GM12878 (cell line): ENCODE measurements around the gene THBS1. TPM values are rescaled to one million over a fixed set of nuclear protein-coding genes. Genes with fewer than 3 reads are reported as not detected.

Experiments
- ATAC-seq: fragments of 200-7000 bp; cut with Tn5 transposase; 3 replicates; pipeline ENCODE4 v1.9.1; 2020; ENCODE audit warnings: mild to moderate bottlenecking, moderate library complexity
- BruUV-seq: library from RNA; stranded (reverse); fragments of 400-500 nt; replicated peaks from 2 replicates; lab custom pipeline; 2021; lab: Mats Ljungman, UMichigan
- CTCF ChIA-PET: fragments of 300-600 bp; sonication (Branson Sonifier 250); formaldehyde crosslinking; extraction: SDS; loops from one replicate; lab custom pipeline; 2021; ENCODE audit warnings: inconsistent platforms; lab: Yijun Ruan, JAX
- POLR2A ChIA-PET: fragments of 350-600 bp; formaldehyde crosslinking; extraction: SDS; loops from one replicate; lab custom pipeline; 2021; ENCODE audit warnings: inconsistent platforms; lab: Charles Lee
- RAD21 ChIA-PET: fragments of 300-600 bp; sonication (Branson Sonifier 250); formaldehyde crosslinking; loops from one replicate; lab custom pipeline; 2023; ENCODE audit warnings: antibody characterized with exemption; ENCODE audit not compliant: unreplicated experiment; lab: Charles Lee
- SMC1A ChIA-PET: fragments of 300-600 bp; sonication (Branson Sonifier 250); formaldehyde crosslinking; loops from one replicate; lab custom pipeline; 2023; ENCODE audit not compliant: unreplicated experiment, uncharacterized antibody; lab: Charles Lee
- DNase-seq: peaks from one replicate; pipeline ENCODE4 v3.0.0-alpha.2; 2011; ENCODE audit warnings: low read depth, low spot score
- FAIRE-seq: peaks from 3 replicates; lab custom pipeline; 2011; peaks lifted over from hg19 to GRCh38; lab: Jason Lieb, UNC
- H2AFZ ChIP-seq: 2 replicates; pipeline ENCODE4 v1.6.0; 2011; ENCODE audit warnings: low read depth, low read length, control low read depth; ENCODE audit not compliant: control insufficient read depth
- H3K27ac ChIP-seq: 2 replicates; pipeline ENCODE4 v1.5.1; 2011; ENCODE audit warnings: control low read depth; ENCODE audit not compliant: control insufficient read depth, insufficient read depth
- H3K27me3 ChIP-seq, 2 experiments: replicated peaks in 1 of 2; 2 replicates each; pipeline versions ENCODE4 v1.6.0 to v1.6.1; 2011; ENCODE audit warnings: low read length in 1 of 2; ENCODE audit not compliant: control insufficient read depth in 2 of 2, insufficient read depth in 2 of 2
- H3K36me3 ChIP-seq, 2 experiments: 2 replicates each; pipeline ENCODE4 v1.5.1; 2011; ENCODE audit warnings: low read length in 1 of 2; ENCODE audit not compliant: control insufficient read depth in 2 of 2, insufficient read depth in 2 of 2
- H3K4me1 ChIP-seq: 2 replicates; pipeline ENCODE4 v1.6.1; 2011; ENCODE audit warnings: mild to moderate bottlenecking, low read length, moderate library complexity, mixed read lengths; ENCODE audit not compliant: control insufficient read depth, insufficient read depth
- H3K4me2 ChIP-seq: 2 replicates; pipeline ENCODE4 v1.6.0; 2011; ENCODE audit warnings: control low read depth; ENCODE audit not compliant: control insufficient read depth, insufficient read depth
- H3K4me3 ChIP-seq: fragments of 200-600 bp; sonication (generic); 2 replicates; pipeline ENCODE4 v1.5.1; 2016
- H3K79me2 ChIP-seq: 2 replicates; pipeline ENCODE4 v1.6.0; 2011; ENCODE audit warnings: low read length; ENCODE audit not compliant: control insufficient read depth, insufficient read depth
- H3K9ac ChIP-seq: 2 replicates; pipeline ENCODE4 v1.8.0; 2011; ENCODE audit warnings: low read length, control low read depth, mixed read lengths; ENCODE audit not compliant: control insufficient read depth, insufficient read depth
- H3K9me3 ChIP-seq: replicated peaks from 3 replicates; pipeline ENCODE4 v1.5.1; 2011; ENCODE audit warnings: mild to moderate bottlenecking, low read length; ENCODE audit not compliant: control insufficient read depth, insufficient read depth
- H4K20me1 ChIP-seq: 2 replicates; pipeline ENCODE4 v1.6.0; 2011; ENCODE audit not compliant: control insufficient read depth, insufficient read depth
- ATF2 ChIP-seq: IDR thresholded peaks from 2 replicates; pipeline ENCODE4 v1.6.1; 2012; ENCODE audit warnings: low read length, inconsistent platforms
- BCLAF1 ChIP-seq: fragments of 450-650 bp; IDR thresholded peaks from 2 replicates; pipeline ENCODE4 v1.6.1; 2017; ENCODE audit warnings: antibody characterized with exemption, mild to moderate bottlenecking, moderate library complexity
- DPF2 ChIP-seq: fragments of 450-650 bp; IDR thresholded peaks from 2 replicates; pipeline ENCODE4 v1.6.1; 2017; ENCODE audit warnings: mild to moderate bottlenecking
- IRF4 ChIP-seq: IDR thresholded peaks from 2 replicates; pipeline ENCODE4 v1.6.1; 2011; ENCODE audit warnings: low read depth, low read length
- KDM1A ChIP-seq: fragments of 200-600 bp; sonication (generic); IDR thresholded peaks from 2 replicates; pipeline ENCODE4 v1.6.1; 2016; ENCODE audit warnings: borderline replicate concordance
- MTA3 ChIP-seq: IDR thresholded peaks from 2 replicates; pipeline ENCODE4 v1.6.1; 2012; ENCODE audit warnings: low read length, inconsistent platforms, borderline replicate concordance
- MXI1 ChIP-seq: fragments of 150-350 bp; IDR thresholded peaks from 2 replicates; pipeline ENCODE4 v1.6.1; 2011; ENCODE audit warnings: low read depth, mild to moderate bottlenecking, inconsistent platforms, low read length, improper control_type of control experiment
- POLR2AphosphoS2 ChIP-seq: IDR thresholded peaks from 2 replicates; pipeline ENCODE4 v1.6.1; 2011; ENCODE audit warnings: low read depth, mild to moderate bottlenecking, low read length, improper control_type of control experiment, moderate library complexity
- POLR2AphosphoS5 ChIP-seq: IDR thresholded peaks from 2 replicates; pipeline ENCODE4 v1.6.1; 2011; ENCODE audit warnings: mild to moderate bottlenecking, low read length, inconsistent platforms
- POU2F2 ChIP-seq: IDR thresholded peaks from 3 replicates; pipeline ENCODE4 v1.6.1; 2011; ENCODE audit warnings: low read depth, mild to moderate bottlenecking, low read length, borderline replicate concordance
- SMAD5 ChIP-seq: IDR thresholded peaks from 2 replicates; pipeline ENCODE4 v1.6.1; 2016; ENCODE audit warnings: antibody characterized with exemption, low read depth
- SMARCA5 ChIP-seq: fragments of 450-650 bp; IDR thresholded peaks from 2 replicates; pipeline ENCODE4 v1.6.1; 2017; ENCODE audit warnings: mild to moderate bottlenecking
- SUZ12 ChIP-seq: fragments of 200-600 bp; sonication (generic); IDR thresholded peaks from one replicate; pipeline ENCODE4 v1.6.1; 2018; ENCODE audit warnings: antibody characterized with exemption, mild to moderate bottlenecking; ENCODE audit not compliant: unreplicated experiment
- ZBTB40 ChIP-seq: fragments of 450-650 bp; IDR thresholded peaks from 2 replicates; pipeline ENCODE4 v1.6.1; 2016; ENCODE audit warnings: mild to moderate bottlenecking, moderate library complexity, borderline replicate concordance
- WGBS: methylation state at CpG from one replicate; pipeline ENCODE4 v1.1.6; 2016; ENCODE audit warnings: low lambda C conversion rate; ENCODE audit not compliant: insufficient replicate concordance, insufficient coverage; ENCODE audit errors: missing lambda C conversion rate; 5-methylcytosine and 5-hydroxymethylcytosine counted together
- in situ Hi-C: fragments of 300-500 bp; cut with MboI; formaldehyde crosslinking; loops from 9 replicates; pipeline ENCODE4 v1.14.3; 2018; ENCODE audit warnings: mixed read lengths
- intact Hi-C: fragments of 100-400 bp; cut with micrococcal nuclease; formaldehyde crosslinking; loops from one replicate; pipeline ENCODE4 v1.14.2; 2022; ENCODE audit not compliant: unreplicated experiment
- polyA plus RNA-seq, 11 experiments: library from polyadenylated mRNA; depleted of rRNA in 4 of 11; unstranded in 6 of 11; stranded (reverse) in 5 of 11; fragments of >200 nt; fragmentation: Nextera tagmentation in 4 of 11; fragmentation: Illumina TruSeq in 1 of 11; extraction: Ambion mirVana in 4 of 11; extraction: Trizol in 1 of 11; gene quantifications; 1 replicate in 1 of 11; 2 replicates in 10 of 11; pipeline versions ENCODE4 v1.2.1 to v1.2.3, GENCODE V29; 2011 to 2016; ENCODE audit warnings: inconsistent platforms in 2 of 11, missing spikeins in 2 of 11, low read depth in 1 of 11
- total RNA-seq, 4 experiments: library from RNA; depleted of rRNA in 3 of 4; stranded (reverse); fragments of >200 nt in 3 of 4; fragmentation: Illumina TruSeq in 1 of 4; extraction: Trizol in 1 of 4; gene quantifications; 2 replicates each; pipeline versions ENCODE4 v1.2.1 to v1.2.3, GENCODE V29; 2013 to 2021

Gene THBS1
- total and polyA plus RNA-seq, 10 of the 15 experiments (the other 5 are each of a cell fraction or from before 2014, with no cell fraction given): under 0.01 to 1.5 (median 0.23) TPM; not detected in 3

GRCh38 chr15:39623529-39623931 is 42.7 kb downstream of the THBS1 start:
- H4K20me1 ChIP-seq: no peaks in the 10 kb centered on the region
- H3K36me3 ChIP-seq: no peaks in the 10 kb centered on the region
- H3K9me3 ChIP-seq: no peaks in the 10 kb centered on the region; the same call in 2 of the 3 replicates
- peak overlapping the region; percentile 88 for H3K4me2 ChIP-seq
- ChIA-PET RAD21 (interaction anchor here (0.9 to 1.9 kb wide), 8 partner anchors 13 to 1183 kb away, joined by 3 to 11 read pairs (median 5); no protein-coding TSS in a partner anchor), POLR2A (interaction anchor here (1.6 kb wide), 1 partner anchor 41 kb away, joined by 5 read pairs; no protein-coding TSS in a partner anchor), SMC1A (interaction anchor here (1.0 to 5.9 kb wide), 12 partner anchors 14 to 250 kb away, joined by 3 to 44 read pairs (median 5); no protein-coding TSS in a partner anchor), CTCF (interaction anchor here (0.6 to 3.1 kb wide), 11 partner anchors 13 to 935 kb away, joined by 3 to 14 read pairs (median 4); partner anchors contain the start of gene THBS1)
- H3K27ac ChIP-seq: 0 out of 2 replicates have a peak overlapping the region, but pooled peaks have one; percentile 29
- ATAC-seq: peak; percentile 96
- WGBS: 1% methylated on average over 4 of the region's 4 CpGs
- peaks cover 30% of the 10 kb centered on the region for H3K4me1 ChIP-seq
- H3K79me2 ChIP-seq: no peaks in the 10 kb centered on the region
- H3K4me3 ChIP-seq: no peak overlapping the region
- intact Hi-C loops (no loop called here), in situ Hi-C loops (no loop called here)
- no peak overlapping the region for H3K9ac ChIP-seq
- FAIRE-seq: peak; percentile 99
- peak overlapping the region; percentile 18; the same call in 1 of the 2 replicates for H2AFZ ChIP-seq
- H3K27me3 ChIP-seq: no peaks in the 10 kb centered on the region
- no TSS peak for BruUV-seq
- peak; percentile 83 for DNase-seq
- TF ChIP-seq MXI1: no peak
- no peak for TF ChIP-seq ZBTB40
- TF ChIP-seq SMARCA5: no peak; the same call in 1 of the 2 replicates
- peak; percentile 56 for TF ChIP-seq ATF2
- no peak for TF ChIP-seq KDM1A
- TF ChIP-seq POLR2AphosphoS5: no peak
- TF ChIP-seq POLR2AphosphoS2: no peak
- TF ChIP-seq SMAD5: no peak
- peak; percentile 49; the same call in 1 of the 3 replicates for TF ChIP-seq POU2F2
- peak; percentile 63; the same call in 1 of the 2 replicates for TF ChIP-seq MTA3
- peak; percentile 75 for TF ChIP-seq IRF4
- peak; percentile 93 for TF ChIP-seq DPF2
- TF ChIP-seq SUZ12: no peak
- no peak for TF ChIP-seq BCLAF1
